Smooth muscle cell (in vitro differentiated cells): ENCODE data around the gene ATF4. TPM values are rescaled to one million over a fixed set of nuclear protein-coding genes. Genes with fewer than 3 reads are reported as not detected.

Source experiments
- DNase-seq: peaks from one replicate; lab custom pipeline; 2025; ENCODE audit not compliant: unreplicated experiment; lab: John Stamatoyannopoulos, UW
- H2AFZ ChIP-seq: fragments of 200-600 bp; sonication (generic); 2 replicates; pipeline ENCODE4 v1.6.0; 2016; ENCODE audit warnings: antibody characterized with exemption, low read depth, mild to moderate bottlenecking
- H3F3A ChIP-seq: fragments of 200-600 bp; sonication (generic); 2 replicates; pipeline ENCODE4 v1.6.0; 2017; ENCODE audit warnings: antibody characterized with exemption, low read depth
- H3K27ac ChIP-seq: fragments of 200-600 bp; sonication (generic); 2 replicates; pipeline ENCODE4 v1.5.1; 2016; ENCODE audit warnings: low read depth, mild to moderate bottlenecking
- H3K27me3 ChIP-seq: fragments of 200-600 bp; sonication (generic); 2 replicates; pipeline ENCODE4 v1.6.1; 2016; ENCODE audit warnings: low read depth, mild to moderate bottlenecking
- H3K36me3 ChIP-seq: fragments of 200-600 bp; sonication (generic); 2 replicates; pipeline ENCODE4 v1.5.1; 2016; ENCODE audit warnings: low read depth
- H3K4me1 ChIP-seq: fragments of 200-600 bp; sonication (generic); 2 replicates; pipeline ENCODE4 v1.5.1; 2016; ENCODE audit warnings: low read depth
- H3K4me2 ChIP-seq: fragments of 200-600 bp; sonication (generic); 2 replicates; pipeline ENCODE4 v1.6.0; 2016; ENCODE audit warnings: mild to moderate bottlenecking
- H3K4me3 ChIP-seq: fragments of 200-600 bp; sonication (generic); 2 replicates; pipeline ENCODE4 v1.5.1; 2016; ENCODE audit warnings: mild to moderate bottlenecking
- H3K79me2 ChIP-seq: fragments of 200-600 bp; sonication (generic); 2 replicates; pipeline ENCODE4 v1.6.0; 2016; ENCODE audit warnings: low read depth, mild to moderate bottlenecking
- H3K9ac ChIP-seq: fragments of 200-600 bp; sonication (generic); 2 replicates; pipeline ENCODE4 v1.6.0; 2016; ENCODE audit warnings: low read depth
- H3K9me3 ChIP-seq: fragments of 200-600 bp; sonication (generic); replicated peaks from 2 replicates; pipeline ENCODE4 v1.5.1; 2016; ENCODE audit warnings: low read depth
- H4K20me1 ChIP-seq: fragments of 200-600 bp; sonication (generic); 2 replicates; pipeline ENCODE4 v1.6.0; 2016; ENCODE audit warnings: low read depth
- CTCF ChIP-seq: fragments of 200-600 bp; sonication (generic); IDR thresholded peaks from 2 replicates; pipeline ENCODE4 v1.5.1; 2017; ENCODE audit warnings: borderline replicate concordance, mild to moderate bottlenecking, antibody characterized with exemption; ENCODE audit not compliant: insufficient read depth, poor library complexity, severe bottlenecking
- WGBS: methylation state at CpG from one replicate; pipeline ENCODE4 v1.1.7; 2016; ENCODE audit warnings: low lambda C conversion rate; 5-methylcytosine and 5-hydroxymethylcytosine counted together
- polyA plus RNA-seq: library from polyadenylated mRNA; unstranded; fragments of >200 nt; fragmentation: Nextera tagmentation; extraction: Ambion mirVana; gene quantifications from 2 replicates; pipeline ENCODE4 v1.2.1, GENCODE V29; 2016
- total RNA-seq: library from RNA; depleted of rRNA; stranded (reverse); fragments of >200 nt; gene quantifications from 2 replicates; pipeline ENCODE4 v1.2.3, GENCODE V29; 2014

ATF4 gene
- total and polyA plus RNA-seq, 2 experiments from 2014 or later: 288 to 421 TPM

DNA sequence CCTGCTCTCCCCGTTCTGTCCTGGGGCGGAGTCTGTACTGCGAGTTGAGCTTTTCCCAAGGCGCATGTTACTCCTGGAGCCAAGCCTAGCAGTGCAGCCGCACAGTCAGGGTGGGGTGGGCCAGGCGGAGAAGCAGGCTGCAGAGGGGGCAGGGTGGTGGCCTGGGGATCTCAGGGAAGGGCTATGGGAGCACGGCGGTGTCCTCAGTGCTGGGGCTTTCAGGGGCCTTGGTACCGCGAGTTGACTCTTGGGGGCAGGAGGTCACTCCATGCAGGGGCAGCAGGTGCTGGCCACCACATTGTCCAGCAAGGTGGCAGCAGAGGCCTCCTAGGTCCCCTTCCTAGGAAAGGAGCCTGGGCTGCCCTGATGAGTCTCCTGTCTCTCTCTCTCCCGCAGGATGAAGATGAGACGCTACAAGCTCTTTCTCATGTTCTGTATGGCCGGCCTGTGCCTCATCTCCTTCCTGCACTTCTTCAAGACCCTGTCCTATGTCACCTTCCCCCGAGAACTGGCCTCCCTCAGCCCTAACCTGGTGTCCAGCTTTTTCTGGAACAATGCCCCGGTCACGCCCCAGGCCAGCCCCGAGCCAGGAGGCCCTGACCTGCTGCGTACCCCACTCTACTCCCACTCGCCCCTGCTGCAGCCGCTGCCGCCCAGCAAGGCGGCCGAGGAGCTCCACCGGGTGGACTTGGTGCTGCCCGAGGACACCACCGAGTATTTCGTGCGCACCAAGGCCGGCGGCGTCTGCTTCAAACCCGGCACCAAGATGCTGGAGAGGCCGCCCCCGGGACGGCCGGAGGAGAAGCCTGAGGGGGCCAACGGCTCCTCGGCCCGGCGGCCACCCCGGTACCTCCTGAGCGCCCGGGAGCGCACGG, 33.2 kb upstream of the ATF4 start:
- peaks cover 21% of the 10 kb centered on the region for H4K20me1 ChIP-seq
- H3K4me3 ChIP-seq: no peak overlapping the region
- DNase-seq: no peak
- H3K9me3 ChIP-seq: no peaks in the 10 kb centered on the region
- no peak for TF ChIP-seq CTCF
- H3K36me3 ChIP-seq: no peaks in the 10 kb centered on the region
- 94% methylated on average over 43 of the region's 45 CpGs for WGBS
- H3K4me2 ChIP-seq: no peak overlapping the region
- no peaks in the 10 kb centered on the region for H3F3A ChIP-seq
- H3K27ac ChIP-seq: no peak overlapping the region
- H3K9ac ChIP-seq: no peak overlapping the region
- no peaks in the 10 kb centered on the region for H3K79me2 ChIP-seq
- no peaks in the 10 kb centered on the region for H3K4me1 ChIP-seq
- H3K27me3 ChIP-seq: no peaks in the 10 kb centered on the region
- H2AFZ ChIP-seq: no peak overlapping the region

- Histone ChIP-seq H3K27me3 (no peaks in the 10 kb centered on the region), H3K4me2 (no peak overlapping the region), H3K27ac (no peak overlapping the region), H3K79me2 (no peaks in the 10 kb centered on the region), H3F3A (no peaks in the 10 kb centered on the region), H3K4me3 (no peak overlapping the region), H2AFZ (no peak overlapping the region), H3K4me1 (no peaks in the 10 kb centered on the region), H4K20me1 (peaks cover 21% of the 10 kb centered on the region), H3K9ac (no peak overlapping the region), H3K9me3 (no peaks in the 10 kb centered on the region), H3K36me3 (no peaks in the 10 kb centered on the region)
- no peak for TF ChIP-seq CTCF
- no peak for DNase-seq
- WGBS: 99% methylated on average over 61 of the region's 70 CpGs
Observed at GRCh38 chr22:39487826-39488520, 32.4 kb upstream of the ATF4 start.

GRCh38 chr22:39488563-39489083, 31.7 kb upstream of the ATF4 start:
- Histone ChIP-seq H3K27ac (no peak overlapping the region), H3K9me3 (no peaks in the 10 kb centered on the region)
- WGBS: 97% methylated on average over 39 of the region's 39 CpGs

More at GRCh38 chr22:39488563-39489083, 31.7 kb upstream of the ATF4 start:
- DNase-seq: no peak
- no peak overlapping the region for H3K9ac ChIP-seq
- no peaks in the 10 kb centered on the region for H3K27me3 ChIP-seq
- peaks cover 27% of the 10 kb centered on the region for H4K20me1 ChIP-seq
- no peak overlapping the region for H3K4me3 ChIP-seq
- no peaks in the 10 kb centered on the region for H3K79me2 ChIP-seq
- no peak overlapping the region for H3K4me2 ChIP-seq
- H3K36me3 ChIP-seq: no peaks in the 10 kb centered on the region
- TF ChIP-seq CTCF: no peak
- H3K4me1 ChIP-seq: no peaks in the 10 kb centered on the region
- no peak overlapping the region for H2AFZ ChIP-seq
- peaks cover 4% of the 10 kb centered on the region for H3F3A ChIP-seq
